Endothelial cell of umbilical vein (primary cell): ENCODE measurements around the gene OR8J3. TPM values are rescaled to one million over a fixed set of nuclear protein-coding genes. Genes with fewer than 3 reads are reported as not detected.

Experiments
- BruUV-seq: library from RNA; stranded (reverse); fragments of 400-500 nt; replicated peaks from 2 replicates; lab custom pipeline; 2021; lab: Mats Ljungman, UMichigan
- CTCF ChIA-PET: fragments of 300-600, 350-600 bp; sonication (Branson Sonifier 250); formaldehyde crosslinking; loops from one replicate; lab custom pipeline; 2021; ENCODE audit warnings: antibody characterized with exemption, inconsistent platforms; lab: Charles Lee
- POLR2A ChIA-PET: fragments of 300-600, 350-600 bp; sonication (Branson Sonifier 250); formaldehyde crosslinking; loops from one replicate; lab custom pipeline; 2021; ENCODE audit warnings: antibody characterized with exemption, inconsistent platforms; lab: Charles Lee
- DNase-seq: peaks from one replicate; pipeline ENCODE4 v3.0.0-alpha.2; 2011; ENCODE audit warnings: low read depth, low spot score
- FAIRE-seq: peaks from 2 replicates; lab custom pipeline; 2011; peaks lifted over from hg19 to GRCh38; lab: Jason Lieb, UNC
- H2AFZ ChIP-seq: 2 replicates; pipeline ENCODE4 v1.6.0; 2012; ENCODE audit warnings: low read depth, low read length, control low read depth, inconsistent platforms
- H3K27ac ChIP-seq: 2 replicates; pipeline ENCODE4 v1.5.1; 2011; ENCODE audit warnings: low read depth, mild to moderate bottlenecking, control low read depth, low read length, moderate library complexity; ENCODE audit not compliant: insufficient read depth
- H3K27me3 ChIP-seq, 2 experiments: 2 replicates each; pipeline versions ENCODE4 v1.6.0 to v1.6.1; 2011; ENCODE audit warnings: low read length in 2 of 2, mixed read lengths in 1 of 2; ENCODE audit not compliant: control insufficient read depth in 2 of 2, insufficient read depth in 2 of 2
- H3K36me3 ChIP-seq, 2 experiments: 2 replicates in 1 of 2; 3 replicates in 1 of 2; pipeline ENCODE4 v1.5.1; 2011; ENCODE audit warnings: low read length in 2 of 2, mild to moderate bottlenecking in 1 of 2, moderate library complexity in 1 of 2; ENCODE audit not compliant: control insufficient read depth in 2 of 2, insufficient read depth in 2 of 2; ENCODE audit errors: extremely low read depth in 1 of 2
- H3K4me1 ChIP-seq: 3 replicates; pipeline ENCODE4 v1.5.1; 2011; ENCODE audit warnings: mild to moderate bottlenecking, low read length; ENCODE audit not compliant: control insufficient read depth, insufficient read depth; ENCODE audit errors: extremely low read depth
- H3K4me2 ChIP-seq: 2 replicates; pipeline ENCODE4 v1.6.1; 2011; ENCODE audit warnings: low read length, control low read depth, mixed read lengths; ENCODE audit not compliant: insufficient read depth
- H3K4me3 ChIP-seq, 3 experiments: fragments of 200-600 bp in 1 of 3; sonication (generic), shearing (Covaris generic) in 1 of 3; replicated peaks in 1 of 3; 2 replicates each; pipeline ENCODE4 v1.5.1; 2011 to 2016; ENCODE audit warnings: control low read depth in 3 of 3, low read length in 3 of 3, mild to moderate bottlenecking in 2 of 3, inconsistent platforms in 1 of 3, low read depth in 1 of 3, moderate library complexity in 1 of 3; ENCODE audit not compliant: insufficient read depth in 1 of 3
- H3K79me2 ChIP-seq: 2 replicates; pipeline ENCODE4 v1.6.0; 2012; ENCODE audit warnings: low read length, inconsistent platforms; ENCODE audit not compliant: control insufficient read depth, insufficient read depth
- H3K9ac ChIP-seq: replicated peaks from 2 replicates; pipeline ENCODE3; 2011; ENCODE audit warnings: low read length, control low read depth; ENCODE audit not compliant: insufficient read depth; ENCODE audit errors: extremely low read depth
- H3K9me1 ChIP-seq: replicated peaks from 3 replicates; pipeline ENCODE4 v1.6.0; 2011; ENCODE audit warnings: mild to moderate bottlenecking, low read length; ENCODE audit not compliant: control insufficient read depth, insufficient read depth; ENCODE audit errors: extremely low read depth
- H3K9me3 ChIP-seq: replicated peaks from 2 replicates; pipeline ENCODE4 v1.5.1; 2012; ENCODE audit warnings: low read length, inconsistent platforms; ENCODE audit not compliant: control insufficient read depth, insufficient read depth
- H4K20me1 ChIP-seq: replicated peaks from 2 replicates; pipeline ENCODE3; 2011; ENCODE audit warnings: mild to moderate bottlenecking, low read length; ENCODE audit not compliant: control insufficient read depth, insufficient read depth; ENCODE audit errors: extremely low read depth
- CTCF ChIP-seq, 2 donors: IDR thresholded peaks; 1 replicate in 1 of 2; 2 replicates in 1 of 2; pipeline ENCODE4 v1.5.1; 2011; ENCODE audit warnings: low read length in 2 of 2, mild to moderate bottlenecking in 2 of 2, moderate library complexity in 2 of 2, control low read depth in 1 of 2, inconsistent platforms in 1 of 2, low read depth in 1 of 2; ENCODE audit not compliant: insufficient read depth in 1 of 2; ENCODE audit errors: extremely low read depth in 1 of 2
- EZH2 ChIP-seq: IDR thresholded peaks from 2 replicates; pipeline ENCODE4 v1.6.1; 2012; ENCODE audit warnings: borderline replicate concordance, low read depth, mild to moderate bottlenecking, moderate library complexity, low read length, inconsistent platforms; ENCODE audit not compliant: severe bottlenecking
- FOS ChIP-seq: IDR thresholded peaks from 2 replicates; pipeline ENCODE4 v1.6.1; 2011; ENCODE audit warnings: mild to moderate bottlenecking, low read length, moderate library complexity, borderline replicate concordance; ENCODE audit not compliant: insufficient read depth
- GATA2 ChIP-seq: IDR thresholded peaks from 2 replicates; pipeline ENCODE4 v1.7.0; 2011; ENCODE audit warnings: low read depth, mild to moderate bottlenecking, moderate library complexity, mixed read lengths, low read length; ENCODE audit not compliant: insufficient read length, insufficient read depth
- JUN ChIP-seq: IDR thresholded peaks from 2 replicates; pipeline ENCODE4 v1.6.1; 2011; ENCODE audit warnings: borderline replicate concordance, low read depth; ENCODE audit not compliant: insufficient read length, insufficient read depth
- MAX ChIP-seq: IDR thresholded peaks from 2 replicates; pipeline ENCODE4 v1.6.1; 2011; ENCODE audit not compliant: insufficient read depth, insufficient read length
- MYC ChIP-seq: IDR thresholded peaks from one replicate; pipeline ENCODE4 v1.6.1; 2011; ENCODE audit warnings: mild to moderate bottlenecking, low read depth, low read length
- POLR2A ChIP-seq: IDR thresholded peaks from 2 replicates; pipeline ENCODE4 v1.6.1; 2012; ENCODE audit warnings: low read depth, mild to moderate bottlenecking, control low read depth, low read length
- POLR2AphosphoS5 ChIP-seq: IDR thresholded peaks from 2 replicates; pipeline ENCODE4 v1.6.1; 2012; ENCODE audit warnings: low read depth, mild to moderate bottlenecking, control low read depth, low read length, moderate library complexity; ENCODE audit not compliant: insufficient read depth
- dilution Hi-C: fragments of 300-500 bp; cut with MboI; formaldehyde crosslinking; loops from one replicate; pipeline ENCODE4 v1.15.0; 2019; ENCODE audit warnings: low sequenced_read_pairs; ENCODE audit not compliant: extremely low pct_ligation_motif_present
- intact Hi-C: fragments of 100-400 bp; cut with micrococcal nuclease; formaldehyde crosslinking; loops from one replicate; pipeline ENCODE4 v1.10.0; 2022
- polyA plus RNA-seq, 4 experiments: library from polyadenylated mRNA; depleted of rRNA in 3 of 4; stranded (reverse) in 3 of 4; unstranded in 1 of 4; fragments of >200 nt; gene quantifications; 2 replicates each; pipeline versions ENCODE4 v1.2.1 to v1.2.3, GENCODE V29; 2011 to 2012; ENCODE audit warnings: missing spikeins in 1 of 4
- total RNA-seq: library from RNA; stranded (reverse); gene quantifications from 2 replicates; pipeline ENCODE4 v1.2.3, GENCODE V29; 2021

OR8J3 gene
- total and polyA plus RNA-seq, 2 donors (not counting 3 experiments of a cell fraction or from before 2014, with no cell fraction given), result not detected

DNA sequence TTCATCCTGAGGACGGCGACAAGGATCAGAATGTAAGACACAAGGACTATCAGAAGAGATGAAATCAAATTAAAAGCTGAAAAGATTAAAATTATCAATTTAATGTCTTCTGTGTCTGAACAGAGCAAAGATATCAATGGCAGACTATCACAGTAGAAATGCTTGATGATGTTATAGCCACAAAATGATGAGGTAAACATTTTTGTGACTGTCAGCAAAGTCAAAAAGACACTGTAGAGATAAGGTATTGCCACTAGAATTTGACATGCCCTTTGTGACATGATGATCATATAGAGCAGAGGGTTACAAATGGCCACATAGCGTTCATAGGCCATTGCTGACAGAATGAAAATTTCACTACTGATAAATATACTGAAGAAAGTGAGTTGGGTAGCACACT is 48.6 kb upstream of the OR8J3 start:
- FAIRE-seq, result no peak
- CTCF ChIA-PET, result no interaction called here
- Histone ChIP-seq H3K9me1 (no peaks in the 10 kb centered on the region), H3K79me2 (no peaks in the 10 kb centered on the region), H3K9ac (no peak overlapping the region), H3K4me2 (no peak overlapping the region), H3K27me3 (no peaks in the 10 kb centered on the region), H2AFZ (no peak overlapping the region), H3K27ac (no peak overlapping the region), H3K4me3 (no peak overlapping the region), H3K36me3 (no peaks in the 10 kb centered on the region), H3K9me3 (peaks cover 2% of the 10 kb centered on the region), H3K4me1 (no peaks in the 10 kb centered on the region), H4K20me1 (no peaks in the 10 kb centered on the region)
- POLR2A ChIA-PET, result no interaction called here
- BruUV-seq, result no TSS peak
- TF ChIP-seq POLR2AphosphoS5 (no peak), MAX (no peak), MYC (no peak), EZH2 (no peak), POLR2A (no peak), JUN (no peak), FOS (no peak), GATA2 (no peak), CTCF (IDR thresholded peaks at IDR 0.05; ENCODE audit: extremely low read depth in 1 of 2, insufficient read depth in 1 of 2, low read depth in 1 of 2, low read length in 2 of 2) (no peak)
- dilution Hi-C loops (no loop called here), intact Hi-C loops (no loop called here)
- DNase-seq, result no peak
